Stimulated activated CD4-positive, alpha-beta T cell treated with anti-CD3 and anti-CD28 coated beads, Interleukin-12 subunit alpha, Interleukin-12 subunit beta, amount 100 ng/mL, for 24 hours (primary cell): ENCODE measurements around the gene ROBO1.

Experiments
- DNase-seq, 2 experiments: peaks; one replicate each; pipeline ENCODE4 v3.0.0-alpha.2; 2020; ENCODE audit warnings: low read depth in 2 of 2

ROBO1 gene

GRCh38 chr3:78976200-78976599 lies 791.6 kb downstream of the ROBO1 start:
- no peak for DNase-seq

GRCh38 chr3:78974181-78974790 lies 793.5 kb downstream of the ROBO1 start:
- DNase-seq = no peak

- DNase-seq = no peak
These were observed 795.0 kb downstream of the ROBO1 start for GRCh38 chr3:78972617-78973301.

GRCh38 chr3:78970656-78971055 lies 797.1 kb downstream of the ROBO1 start:
- DNase-seq = no peak

- DNase-seq = no peak
These were observed 798.3 kb downstream of the ROBO1 start for GRCh38 chr3:78969483-78969882.

GRCh38 chr3:78967061-78967460 lies 800.7 kb downstream of the ROBO1 start:
- DNase-seq = no peak

- no peak for DNase-seq
These were observed 804.0 kb downstream of the ROBO1 start for GRCh38 chr3:78963771-78964170.

GRCh38 chr3:78957456-78957855 lies 810.3 kb downstream of the ROBO1 start:
- DNase-seq = no peak

GRCh38 chr3:78951342-78951945 lies 816.4 kb downstream of the ROBO1 start:
- no peak for DNase-seq

- no peak for DNase-seq
These were observed 826.2 kb downstream of the ROBO1 start for GRCh38 chr3:78941587-78941986.

- no peak for DNase-seq
These were observed 827.2 kb downstream of the ROBO1 start for GRCh38 chr3:78940626-78941025.

GRCh38 chr3:78940128-78940527 lies 827.7 kb downstream of the ROBO1 start:
- DNase-seq = no peak

GRCh38 chr3:78937475-78937874 lies 830.3 kb downstream of the ROBO1 start:
- DNase-seq = no peak

- no peak for DNase-seq
These were observed 840.0 kb downstream of the ROBO1 start for GRCh38 chr3:78927759-78928158.

GRCh38 chr3:78926523-78926922 lies 841.3 kb downstream of the ROBO1 start:
- no peak for DNase-seq

- DNase-seq = no peak
These were observed 843.1 kb downstream of the ROBO1 start for GRCh38 chr3:78924711-78925110.

- DNase-seq = no peak
These were observed 848.6 kb downstream of the ROBO1 start for GRCh38 chr3:78919021-78919755.

GRCh38 chr3:78918361-78919020 lies 849.3 kb downstream of the ROBO1 start:
- DNase-seq = no peak

GRCh38 chr3:78917536-78917935 lies 850.3 kb downstream of the ROBO1 start:
- no peak for DNase-seq

- DNase-seq = no peak
These were observed 854.1 kb downstream of the ROBO1 start for GRCh38 chr3:78913711-78914110.

- DNase-seq = no peak
These were observed 855.1 kb downstream of the ROBO1 start for GRCh38 chr3:78912687-78913086.

GRCh38 chr3:78912259-78912658 lies 855.5 kb downstream of the ROBO1 start:
- no peak for DNase-seq
